Ammon's horn (tissue), 1 donor: ENCODE measurements around the gene OR2D2.
A peak's percentile ranks its signal among the peaks of the same experiment; 100 is the strongest.
"Not testable (repeated sequence)": the region's sequence is repeated elsewhere in the genome, so short reads cannot be mapped to it uniquely, and the experiment has no call there.

Experiments used
- DNase-seq: peaks from one replicate; pipeline ENCODE4 v3.0.0-alpha.2; 2016; ENCODE audit warnings: low spot score

OR2D2 gene, protein sequence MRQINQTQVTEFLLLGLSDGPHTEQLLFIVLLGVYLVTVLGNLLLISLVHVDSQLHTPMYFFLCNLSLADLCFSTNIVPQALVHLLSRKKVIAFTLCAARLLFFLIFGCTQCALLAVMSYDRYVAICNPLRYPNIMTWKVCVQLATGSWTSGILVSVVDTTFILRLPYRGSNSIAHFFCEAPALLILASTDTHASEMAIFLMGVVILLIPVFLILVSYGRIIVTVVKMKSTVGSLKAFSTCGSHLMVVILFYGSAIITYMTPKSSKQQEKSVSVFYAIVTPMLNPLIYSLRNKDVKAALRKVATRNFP

GRCh38 chr11:6892400-6892799 is at the start of gene OR2D2:
Gene OR2D2 (minus strand): TSS chr11:6892500. CDS start chr11:6892500, 0 bp downstream.
- no peak for DNase-seq

DNA sequence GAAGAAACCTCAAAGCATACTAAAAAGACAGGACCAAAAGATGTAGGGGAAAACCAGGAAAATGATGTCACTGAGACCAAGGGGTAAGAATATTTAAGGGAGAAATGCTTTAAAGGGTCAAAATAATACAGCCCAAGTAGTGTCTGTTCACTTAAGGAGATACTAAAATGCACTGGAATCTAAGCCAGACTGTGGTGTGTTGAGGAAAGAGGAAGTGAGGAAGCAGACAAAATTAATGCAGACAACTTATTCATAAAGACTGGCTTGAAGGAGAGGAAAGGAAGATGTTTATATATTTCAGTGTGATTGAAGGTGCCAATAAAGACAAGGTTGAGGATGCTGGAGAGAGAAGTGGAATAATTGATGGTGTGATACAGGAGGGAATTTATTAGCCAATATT is 49.7 kb upstream of the OR2D2 start:
- DNase-seq, result no peak

DNA sequence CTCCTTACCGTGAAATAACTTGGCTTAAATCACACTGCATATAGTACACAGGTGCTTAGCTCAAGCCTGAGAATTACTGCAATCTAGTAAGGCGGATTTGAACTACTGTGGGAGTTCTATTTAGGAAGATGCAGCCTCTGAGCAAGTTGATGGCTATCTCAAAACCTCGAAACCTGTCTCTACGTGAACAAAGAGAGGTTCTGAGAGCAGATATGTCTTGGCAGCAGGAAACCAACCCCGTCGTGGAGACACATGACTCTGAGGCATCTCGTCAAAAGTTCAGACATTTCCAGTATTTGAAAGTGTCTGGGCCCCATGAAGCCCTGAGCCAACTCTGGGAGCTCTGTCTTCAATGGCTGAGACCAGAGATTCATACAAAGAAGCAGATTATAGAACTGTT is 39.8 kb upstream of the OR2D2 start:
- DNase-seq, result no peak

GRCh38 chr11:6931146-6931713 is 38.9 kb upstream of the OR2D2 start:
- DNase-seq, result no peak

- DNase-seq, result no peak
These were observed 36.6 kb upstream of the OR2D2 start for GRCh38 chr11:6928916-6929315.

GRCh38 chr11:6927030-6927617 is 34.8 kb upstream of the OR2D2 start:
- no peak for DNase-seq

DNA sequence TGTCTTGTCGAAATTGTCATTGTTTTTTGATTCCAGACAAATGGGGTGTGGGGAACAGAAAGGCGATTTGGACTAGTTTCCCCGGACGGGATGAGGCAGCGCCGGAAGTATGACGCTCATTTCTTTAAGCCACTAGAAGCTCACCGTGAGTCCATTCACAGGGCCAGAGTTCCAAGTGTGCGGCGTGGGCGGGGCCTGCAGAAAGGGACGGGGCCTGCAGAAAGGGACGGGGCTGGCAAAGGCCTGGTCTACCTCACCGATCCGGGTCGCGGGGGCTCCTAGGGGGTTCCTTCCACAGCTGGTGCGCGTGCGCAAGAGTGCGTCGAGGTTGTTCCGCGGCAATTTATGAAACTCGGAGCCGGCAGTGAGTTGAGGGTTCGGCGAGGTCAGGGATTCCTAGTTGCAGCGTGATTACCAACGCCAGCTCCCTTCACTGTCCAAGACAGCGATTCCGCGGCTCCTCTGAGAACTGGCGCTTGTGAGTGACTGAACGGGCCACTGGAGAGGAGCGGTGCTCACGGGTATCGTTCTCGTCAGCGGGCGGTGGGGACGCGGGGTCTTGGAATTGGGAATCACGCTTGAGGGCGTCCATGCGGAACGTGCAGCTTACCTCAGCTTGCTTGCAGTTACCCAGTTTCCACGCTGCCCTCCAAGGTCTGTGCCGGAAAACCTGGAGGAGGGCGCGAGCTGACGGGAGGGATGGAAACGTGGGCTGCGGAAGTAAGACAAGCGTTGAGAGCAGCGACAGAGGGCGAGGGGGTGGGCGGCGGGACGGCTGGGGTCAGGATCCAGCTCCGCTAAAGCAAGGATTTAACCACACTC is 34.1 kb upstream of the OR2D2 start, which contains the start of gene ZNF215:
ZNF215 (plus strand) TSS at position 219 of the 822 bp plus-strand sequence. CDS start 5,847 bp downstream, outside the sequence.
- DNase-seq, result peak; percentile 35

- DNase-seq, result peak; percentile 25
These were observed 33.4 kb upstream of the OR2D2 start for GRCh38 chr11:6925636-6926207.

- no peak for DNase-seq
These were observed 32.8 kb upstream of the OR2D2 start for GRCh38 chr11:6925007-6925577.

DNA sequence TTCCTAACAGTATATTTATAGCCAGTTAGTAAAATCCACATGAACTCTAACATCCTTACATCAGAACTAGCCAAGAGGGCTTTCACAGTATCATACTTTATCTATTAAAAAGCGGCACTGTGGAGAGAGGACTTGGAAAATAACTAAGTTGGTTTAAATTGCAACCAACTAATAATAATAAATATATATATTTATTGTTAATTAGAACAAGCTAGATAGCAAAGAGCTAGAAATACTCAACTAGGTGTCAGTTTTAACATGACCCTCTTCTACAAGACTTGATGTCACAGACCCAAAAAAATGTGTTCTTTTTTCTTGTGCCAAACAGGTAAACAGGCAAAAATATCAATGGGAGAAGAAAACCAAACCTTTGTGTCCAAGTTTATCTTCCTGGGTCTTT is 28.4 kb upstream of the OR2D2 start, which contains the start of gene OR2D3:
OR2D3 (plus strand) TSS at position 301 of the 400 bp plus-strand sequence; CDS start at position 301, 0 bp downstream.
- DNase-seq, result no peak

DNA sequence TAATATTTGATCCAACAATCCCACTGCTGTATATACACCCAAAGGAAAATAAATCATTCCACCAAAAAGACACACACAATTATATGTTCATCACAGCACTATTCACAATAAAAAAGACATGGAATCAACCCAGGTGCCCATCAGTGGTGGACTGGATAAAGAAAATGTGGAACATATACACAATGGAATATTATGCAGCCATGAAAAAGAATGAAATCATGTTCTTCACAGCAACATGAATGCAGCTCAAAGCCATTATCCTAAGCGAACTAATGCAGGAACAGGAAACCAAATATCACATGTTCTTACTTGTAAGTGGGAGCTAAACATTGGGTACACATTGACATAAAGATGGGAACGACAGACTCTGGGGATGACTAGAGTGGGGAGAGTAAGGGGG is 27.4 kb upstream of the OR2D2 start:
- no peak for DNase-seq

GRCh38 chr11:6911948-6912347 is 19.6 kb upstream of the OR2D2 start:
- DNase-seq, result no peak

- no peak for DNase-seq
These were observed 19.1 kb upstream of the OR2D2 start for GRCh38 chr11:6911378-6911777.

GRCh38 chr11:6904804-6905203 is 12.5 kb upstream of the OR2D2 start:
- not testable (repeated sequence) for DNase-seq

DNA sequence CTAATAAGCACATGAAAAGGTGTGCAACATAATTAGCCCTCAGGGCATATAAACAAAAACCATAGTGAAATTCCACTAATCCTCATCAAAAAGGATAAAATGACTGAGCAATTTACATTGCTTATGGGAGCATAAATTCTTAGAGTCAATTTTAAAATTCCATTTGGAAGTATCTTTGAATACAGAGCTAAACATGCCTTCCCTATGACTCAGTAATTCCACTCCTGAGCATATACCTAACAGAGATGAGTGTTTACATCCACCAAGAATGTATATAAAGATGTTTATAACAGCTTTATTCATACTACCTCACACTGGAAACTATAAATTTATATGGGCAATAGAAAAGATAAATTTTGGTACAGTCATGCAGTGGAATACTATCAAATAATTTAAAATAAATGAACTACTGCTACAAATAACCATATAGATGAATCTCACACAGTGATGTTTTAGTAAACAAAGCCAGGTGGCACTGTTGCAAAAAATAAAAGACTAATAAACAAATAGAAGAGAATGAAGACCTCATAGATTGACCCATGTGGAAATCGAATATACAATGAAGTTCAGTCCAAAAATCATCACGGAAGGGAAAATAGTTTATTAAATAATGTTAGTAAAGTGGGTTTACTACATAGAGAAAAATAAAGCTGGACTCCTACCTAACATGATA is 8.2 kb upstream of the OR2D2 start:
- DNase-seq, result no peak

DNA sequence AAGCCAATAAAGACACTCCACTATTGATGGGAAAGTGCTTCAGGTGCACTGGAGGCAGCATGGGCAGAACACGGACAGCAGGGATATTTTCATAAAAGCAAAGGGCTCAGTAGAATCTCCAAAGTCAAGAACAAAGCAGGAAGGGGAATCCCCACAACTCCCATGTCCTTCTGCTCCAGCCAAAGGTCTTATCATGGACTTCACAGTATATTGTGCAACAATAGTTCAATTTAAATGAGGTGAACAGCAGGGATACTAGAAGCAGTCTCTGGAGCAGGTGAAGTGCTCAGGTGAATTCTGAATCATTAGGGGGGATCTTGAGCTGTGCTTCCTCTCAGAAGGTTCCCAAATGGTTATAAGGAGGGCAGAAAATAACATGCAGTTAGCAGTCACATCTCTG is 6.6 kb upstream of the OR2D2 start:
- no peak for DNase-seq

DNA sequence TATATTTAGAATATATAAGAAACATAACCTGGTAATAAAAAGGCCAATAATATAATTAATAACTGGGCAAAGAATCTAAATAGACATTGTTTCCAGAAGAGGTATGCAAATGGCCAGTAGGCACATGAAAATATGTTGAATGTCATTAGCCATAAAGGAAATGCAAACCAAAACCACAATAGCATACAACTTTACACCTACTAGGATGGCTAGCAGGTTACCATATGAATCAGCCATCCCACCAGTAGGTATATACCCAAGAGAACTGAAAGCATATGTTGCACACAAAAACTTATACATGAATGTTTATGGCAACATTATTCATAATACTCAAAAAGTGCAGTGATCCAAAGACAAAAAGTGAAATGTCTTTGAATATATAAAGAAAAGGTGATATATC is 2.7 kb upstream of the OR2D2 start:
- no peak for DNase-seq

DNA sequence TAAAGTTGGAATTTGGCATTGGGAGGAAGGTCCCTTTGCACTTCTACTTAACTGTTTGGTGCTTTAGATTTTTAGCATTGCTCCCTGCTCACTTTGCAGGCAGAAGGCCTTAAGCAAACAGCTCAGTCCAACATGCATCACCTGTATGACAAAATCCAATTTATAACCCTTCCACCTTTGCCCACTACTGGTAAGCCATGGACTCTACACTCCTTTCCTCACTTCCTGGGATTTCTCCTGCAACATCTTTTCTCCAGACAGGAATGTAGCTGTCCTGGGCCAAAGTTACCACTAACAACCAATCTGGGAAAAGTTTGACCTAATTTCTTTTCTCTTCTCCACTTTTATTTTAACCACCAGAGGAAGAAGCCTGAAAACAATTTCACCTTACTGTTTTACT is 1.8 kb upstream of the OR2D2 start:
- no peak for DNase-seq

DNA sequence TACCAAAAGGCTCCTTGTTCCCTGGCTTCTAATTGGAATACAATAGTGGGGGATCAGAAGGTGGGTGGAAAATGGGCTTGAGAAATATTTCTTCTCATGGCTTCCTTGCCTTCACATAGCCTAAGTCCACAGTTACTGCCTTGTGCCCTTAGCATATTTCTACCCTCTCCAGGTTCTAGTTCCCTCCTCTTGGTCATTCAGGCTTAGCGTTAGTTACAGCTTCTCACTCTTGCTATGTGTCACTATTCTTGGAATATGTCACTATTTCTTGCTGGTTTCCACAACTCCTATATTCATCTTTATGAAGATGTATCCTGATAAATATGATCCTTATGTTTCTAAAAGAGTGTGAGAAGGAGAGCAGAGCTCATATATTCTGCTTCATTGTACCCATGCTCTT is 2.5 kb downstream of the OR2D2 start:
- no peak for DNase-seq

GRCh38 chr11:6888830-6889229 is 3.5 kb downstream of the OR2D2 start:
- DNase-seq, result no peak

DNA sequence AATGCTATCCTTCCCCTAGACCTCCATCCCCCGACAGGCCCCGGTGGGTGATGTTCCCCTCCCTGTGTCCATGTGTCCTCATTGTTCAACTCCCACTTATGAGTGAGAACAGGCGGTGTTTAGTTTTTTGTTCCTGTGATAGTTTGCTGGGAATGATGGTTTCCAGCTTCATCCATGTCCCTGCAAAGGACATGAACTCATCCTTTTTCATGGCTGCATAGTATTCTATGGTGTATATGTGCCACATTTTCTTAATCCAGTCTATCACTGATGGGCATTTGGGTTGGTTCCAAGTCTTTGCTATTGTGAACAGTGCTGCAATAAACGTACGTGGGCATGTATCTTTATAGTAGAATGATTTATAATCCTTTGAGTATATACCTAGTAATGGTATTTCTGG is 4.6 kb downstream of the OR2D2 start:
- not testable (repeated sequence) for DNase-seq
